Left ventricle myocardium superior (tissue), 1 donor: Measurements from ENCODE around the gene ZC3H4. TPM values are rescaled to one million over a fixed set of nuclear protein-coding genes. Genes with fewer than 3 reads are reported as not detected.

ENCODE experiments used
- ATAC-seq: fragments of 200-7000 bp; cut with Tn5 transposase; one replicate; pipeline ENCODE4 v1.9.1; 2020; ENCODE audit warnings: mild to moderate bottlenecking, moderate library complexity
- DNase-seq: peaks from one replicate; pipeline ENCODE4 v3.0.0-alpha.2; 2020
- intact Hi-C: fragments of 100-400 bp; cut with micrococcal nuclease; formaldehyde crosslinking; loops from one replicate; pipeline ENCODE4 v1.11.0; 2022
- total RNA-seq: library from RNA; stranded (reverse); fragmentation: NEBNext Ultra II Directional; extraction: Animal tissue kit (Norgen Biotek cat#: 25700); gene quantifications from one replicate; pipeline ENCODE4 v1.2.1, GENCODE V29; 2021
- donor health status: DM: no; HTN: yes; CAD: no; lungs with severe emphysema.

ZC3H4 gene
- total RNA-seq, 1 donor from 2014 or later: 22.1 TPM

DNA sequence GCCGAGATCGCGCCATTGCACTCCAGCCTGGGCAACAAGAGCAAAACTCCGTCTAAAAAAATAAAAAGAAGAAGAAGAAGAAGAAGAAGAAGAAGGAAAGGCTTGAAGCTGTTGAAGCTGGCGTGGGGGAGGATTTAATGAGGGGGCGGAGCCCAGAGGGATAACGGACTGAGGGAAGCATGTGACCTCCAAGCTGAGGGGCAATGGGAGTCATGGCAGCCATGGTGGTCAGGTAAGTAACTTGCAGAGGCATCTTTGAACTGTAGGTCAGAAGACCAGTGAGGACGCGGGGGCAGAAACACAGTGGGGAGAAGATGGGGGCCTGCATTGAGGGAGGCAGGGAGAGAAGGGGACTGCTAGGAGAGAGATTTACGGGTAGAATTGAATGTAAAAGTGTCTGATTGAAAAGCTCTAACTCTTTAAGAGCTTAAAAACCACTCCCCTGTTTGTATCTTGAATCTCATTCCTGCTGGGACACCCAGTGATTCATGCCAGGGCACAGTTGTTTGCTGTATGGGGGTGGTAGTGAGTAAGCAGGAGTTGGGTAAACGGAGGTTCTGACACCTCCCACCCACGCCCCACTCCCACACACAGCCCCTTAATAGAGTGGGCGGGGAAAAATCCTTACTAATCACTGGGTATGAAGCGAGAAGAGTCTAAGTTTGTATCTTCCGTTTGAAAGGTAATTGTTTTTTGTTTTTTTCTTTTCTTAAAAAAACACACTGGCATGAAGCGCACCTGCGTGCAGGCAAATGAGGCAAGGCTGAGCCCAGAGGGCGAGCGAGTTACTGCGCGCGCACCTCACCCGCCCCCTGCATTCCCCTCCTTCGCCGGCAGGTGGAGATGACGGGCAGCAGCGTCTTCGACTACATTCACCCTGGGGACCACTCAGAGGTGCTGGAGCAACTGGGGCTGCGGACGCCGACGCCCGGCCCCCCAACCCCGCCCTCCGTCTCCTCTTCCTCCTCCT is 78.2 kb downstream of the ZC3H4 start:
- intact Hi-C loops: no loop called here
- DNase-seq (peak; percentile 92), ATAC-seq (peak; percentile 95)

DNA sequence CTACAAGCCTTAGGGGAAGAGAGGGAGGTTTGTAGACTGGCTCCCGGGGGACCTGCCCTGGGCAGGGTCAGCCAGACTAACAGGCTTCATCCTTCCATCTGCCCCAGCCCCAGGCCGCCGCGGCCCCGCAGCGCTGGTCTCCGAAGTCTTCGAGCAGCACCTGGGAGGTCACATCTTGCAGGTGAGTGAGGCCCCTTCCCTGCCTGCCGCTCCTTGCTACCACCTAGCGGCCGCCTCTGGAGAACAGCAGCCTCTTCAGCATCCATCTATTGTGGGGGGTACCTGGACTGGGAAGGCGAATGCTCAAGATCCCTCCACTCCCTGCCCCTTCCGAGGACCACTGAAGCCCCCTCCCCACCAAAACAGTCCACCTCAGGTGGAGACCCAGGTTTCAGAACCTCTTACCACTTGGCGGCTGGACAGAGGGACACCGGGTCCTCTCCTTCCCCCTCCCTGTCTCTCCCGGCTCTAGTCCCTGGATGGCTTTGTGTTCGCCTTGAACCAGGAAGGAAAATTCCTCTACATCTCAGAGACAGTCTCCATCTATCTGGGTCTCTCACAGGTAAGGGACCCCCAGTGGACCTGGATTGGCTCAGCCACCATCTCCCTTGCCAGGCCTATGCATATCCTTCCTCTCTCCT is 81.3 kb downstream of the ZC3H4 start:
- peak; percentile 59 for DNase-seq
- intact Hi-C loops: no loop called here

DNA sequence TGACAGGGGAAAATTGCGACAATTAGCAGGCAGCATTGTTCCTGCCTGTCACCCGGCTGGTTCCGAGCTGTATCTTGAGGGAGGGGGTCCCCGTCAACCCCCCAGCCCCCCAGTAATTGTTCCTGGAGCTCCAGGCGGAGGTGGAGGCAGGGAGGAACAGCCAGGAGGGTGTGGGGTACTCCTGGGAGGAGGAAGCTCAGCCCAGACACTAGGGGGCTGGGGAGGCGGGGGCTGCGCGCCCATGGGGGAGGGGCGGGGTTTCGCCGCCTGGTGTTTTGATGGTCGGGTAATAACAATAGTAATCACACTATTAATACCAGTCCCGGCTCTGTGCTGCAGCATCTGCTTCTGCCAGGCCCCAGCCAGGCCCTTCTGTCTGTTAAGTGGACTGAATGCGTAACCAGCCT is 85.4 kb downstream of the ZC3H4 start:
- intact Hi-C loops: no loop called here
- ATAC-seq (no peak), DNase-seq (no peak)

More for the DNA sequence above, 81.3 kb downstream of the ZC3H4 start:
- ATAC-seq: peak; percentile 44

DNA sequence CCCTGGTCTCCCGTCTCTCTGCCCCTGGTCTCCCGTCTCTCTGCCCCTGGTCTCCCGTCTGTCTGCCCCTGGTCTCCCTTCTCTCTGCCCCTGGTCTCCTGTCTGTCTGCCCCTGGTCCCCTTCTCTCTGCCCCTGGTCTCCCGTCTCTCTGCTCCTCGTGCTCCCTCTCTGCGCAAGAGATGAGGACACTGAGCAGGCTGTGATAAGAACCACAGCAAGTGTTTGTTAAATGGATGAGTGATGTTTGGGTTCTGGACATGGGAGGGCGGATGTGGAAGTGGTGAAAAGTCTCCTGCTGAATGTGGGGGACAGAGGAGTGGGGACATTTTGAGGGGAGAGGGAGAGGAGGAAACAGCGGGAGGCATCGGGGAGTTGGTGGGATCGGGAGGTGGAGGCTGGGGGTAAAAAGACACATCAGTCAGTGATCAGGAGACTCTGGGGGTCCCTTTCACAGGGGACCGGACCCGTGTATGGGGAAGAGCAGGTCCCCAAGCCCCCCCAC is 85.9 kb downstream of the ZC3H4 start:
- ATAC-seq: no peak
- intact Hi-C loops: no loop called here
- no peak for DNase-seq

DNA sequence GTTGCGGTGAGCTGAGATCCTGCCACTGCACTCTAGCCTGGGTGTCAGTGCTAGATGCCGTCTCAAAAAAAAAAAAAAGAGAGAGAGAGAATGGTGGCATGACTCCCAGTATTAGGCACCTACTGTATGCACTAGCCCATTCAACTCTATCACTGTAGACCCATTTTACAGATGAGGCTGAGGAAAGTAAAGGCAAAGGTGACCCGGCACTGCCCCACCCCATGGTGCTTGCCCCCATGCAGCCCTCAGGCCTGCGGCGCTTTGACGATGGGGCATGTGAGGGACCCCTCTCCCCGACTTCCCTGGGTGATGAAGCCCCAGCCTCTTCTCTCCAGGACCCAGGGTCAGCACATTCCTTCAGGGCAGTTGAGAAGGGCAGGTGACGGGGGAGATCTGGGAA is 86.7 kb downstream of the ZC3H4 start:
- ATAC-seq (no peak), DNase-seq (no peak)
- intact Hi-C loops: no loop called here

DNA sequence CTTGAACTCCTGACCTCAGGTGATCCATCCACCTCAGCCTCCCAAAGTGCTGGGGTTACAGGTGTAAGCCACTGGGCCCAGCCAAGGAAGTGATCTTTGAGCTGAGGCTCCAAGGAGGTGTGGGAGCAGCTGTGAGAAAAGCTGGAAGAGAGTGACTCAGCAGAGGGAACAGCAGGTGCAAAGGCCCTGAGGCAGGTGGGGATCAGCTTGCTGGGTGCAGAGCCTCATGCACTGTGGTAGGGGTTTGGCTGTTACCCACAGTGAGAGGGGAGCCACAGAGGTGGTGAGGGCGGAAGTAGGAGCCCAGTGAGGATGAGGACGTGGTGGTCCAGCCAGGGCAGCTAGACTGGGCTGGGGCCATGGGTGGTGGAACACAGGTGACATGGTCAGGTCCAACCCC is 87.4 kb downstream of the ZC3H4 start:
- no peak for ATAC-seq
- intact Hi-C loops: no loop called here
- no peak for DNase-seq

DNA sequence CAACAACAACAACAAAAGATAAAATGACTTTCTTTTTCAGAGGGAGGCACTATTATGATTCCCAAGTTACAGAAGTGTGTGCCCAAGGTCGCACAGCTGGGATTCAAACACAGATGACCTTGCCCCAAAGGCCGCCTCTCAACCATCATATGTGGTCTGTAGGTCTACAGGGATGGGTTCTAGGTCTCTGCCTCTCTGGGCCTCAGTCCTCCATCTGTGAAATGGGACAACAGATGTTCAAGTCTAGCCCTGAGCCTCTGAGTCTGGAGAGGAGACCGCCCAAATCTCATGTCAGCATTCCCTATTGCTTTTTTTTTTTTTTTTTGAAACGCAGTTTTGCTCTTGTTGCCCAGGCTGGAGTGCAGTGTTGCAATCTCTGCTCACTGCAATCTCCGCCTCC is 89.1 kb downstream of the ZC3H4 start:
- no peak for DNase-seq
- intact Hi-C loops: no loop called here

DNA sequence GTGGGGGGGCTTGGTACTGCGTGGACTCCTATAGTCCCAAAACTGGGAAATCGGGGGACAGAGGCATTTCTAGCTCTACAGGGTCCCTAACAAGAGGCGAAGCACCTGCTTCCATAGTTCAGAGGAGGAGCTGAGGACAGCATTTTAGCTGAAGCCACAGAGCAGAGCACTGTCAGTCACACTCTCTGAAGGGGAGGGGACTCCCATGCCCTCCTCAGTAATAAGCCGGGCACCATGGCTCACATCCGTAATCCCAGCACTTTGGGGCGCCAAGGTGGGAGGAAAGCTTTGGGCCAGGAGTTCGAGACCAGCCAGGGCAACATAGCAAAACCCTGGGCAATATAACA is 90.2 kb downstream of the ZC3H4 start:
- intact Hi-C loops: no loop called here
- DNase-seq (no peak), ATAC-seq (no peak)

More for the DNA sequence above, 89.1 kb downstream of the ZC3H4 start:
- no peak for ATAC-seq

DNA sequence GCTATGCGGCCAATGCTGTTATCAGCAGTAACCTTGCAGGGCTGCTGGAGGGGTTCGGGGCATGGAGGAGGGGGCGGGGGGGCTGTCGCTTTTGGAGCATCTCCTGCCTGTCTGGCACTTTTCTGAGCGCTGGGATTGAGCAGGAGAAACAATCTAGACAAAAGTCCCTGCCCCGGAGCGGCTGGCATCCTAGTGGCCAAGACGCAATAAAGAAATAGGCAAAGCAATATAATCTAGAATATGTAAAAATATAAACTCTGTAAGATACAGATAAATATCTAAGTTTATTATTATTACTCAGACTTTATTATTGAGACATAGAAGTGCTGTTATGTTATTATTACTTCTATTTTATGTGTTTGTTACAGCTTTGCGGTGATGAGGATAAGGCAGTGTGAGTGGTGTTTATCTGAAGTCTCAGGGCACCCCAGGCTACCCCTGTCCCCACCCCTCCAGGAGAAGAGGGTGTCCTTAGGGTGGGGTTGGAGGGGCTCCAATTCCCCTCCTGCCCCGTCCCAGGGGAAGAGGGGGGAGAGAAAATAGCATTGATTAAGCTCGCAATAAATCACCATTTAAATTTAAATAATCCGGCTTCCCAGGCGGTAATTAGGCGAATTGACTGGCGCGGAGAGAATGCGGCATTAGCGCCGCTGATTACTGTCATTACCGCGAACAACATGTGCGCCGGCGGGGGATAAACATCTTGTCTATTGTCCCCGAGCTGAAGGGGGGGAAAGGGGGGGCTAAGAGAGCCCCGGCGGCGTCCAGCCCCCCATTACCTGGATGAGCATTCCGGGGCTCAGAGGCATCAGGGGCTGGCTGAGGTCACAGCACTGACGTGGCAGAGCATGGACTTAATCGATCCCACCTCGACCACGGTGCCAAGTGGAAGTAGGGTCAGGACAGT is 90.8 kb downstream of the ZC3H4 start:
- intact Hi-C loops: no loop called here

DNA sequence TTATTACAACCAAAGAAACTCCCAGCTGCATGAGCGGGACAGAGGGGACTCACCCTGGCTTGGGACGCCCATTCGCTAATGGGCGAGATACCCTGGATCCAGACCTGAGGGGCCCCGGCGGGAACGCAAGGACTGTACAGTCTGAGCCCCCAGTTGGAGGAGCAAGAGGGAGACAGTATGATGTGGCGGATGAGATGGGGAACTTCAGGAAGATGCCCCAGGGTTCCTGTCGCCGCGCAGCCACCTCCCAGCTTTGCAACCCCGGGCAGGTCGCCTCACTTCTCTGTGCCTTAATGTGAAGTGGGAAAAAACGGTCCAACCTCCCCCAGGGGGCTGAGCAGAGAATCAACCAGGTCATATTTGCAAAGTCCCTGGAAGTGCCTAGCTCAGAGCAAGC is 91.4 kb downstream of the ZC3H4 start:
- ATAC-seq (no peak), DNase-seq (no peak)
- intact Hi-C loops: no loop called here

More for the DNA sequence above, 90.8 kb downstream of the ZC3H4 start:
- ATAC-seq (no peak), DNase-seq (no peak)

DNA sequence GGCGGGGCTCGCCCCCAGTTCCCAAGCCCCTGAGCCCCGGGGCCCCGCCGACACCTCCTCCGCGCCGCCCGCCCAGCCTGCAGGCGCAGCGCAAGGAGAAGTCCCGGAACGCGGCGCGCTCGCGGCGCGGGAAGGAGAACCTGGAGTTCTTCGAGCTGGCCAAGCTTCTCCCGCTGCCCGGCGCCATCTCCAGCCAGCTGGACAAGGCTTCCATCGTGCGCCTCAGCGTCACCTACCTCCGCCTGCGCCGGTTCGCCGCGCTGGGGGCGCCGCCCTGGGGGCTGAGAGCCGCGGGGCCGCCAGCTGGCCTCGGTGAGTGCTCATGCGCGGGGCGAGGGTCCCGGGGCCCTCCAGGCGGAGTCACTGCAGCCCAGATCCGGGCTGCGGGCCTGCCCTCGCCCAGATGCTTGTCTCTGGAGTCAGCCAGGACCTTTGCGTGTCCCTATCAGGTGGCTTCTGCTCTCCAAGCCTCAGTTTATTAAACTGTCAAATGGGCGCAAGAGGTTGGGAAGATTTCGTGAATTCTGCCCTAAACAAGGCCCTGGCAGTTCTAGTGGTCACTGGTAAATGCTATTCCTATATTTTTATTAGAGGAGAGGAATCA is 91.9 kb downstream of the ZC3H4 start:
- ATAC-seq (peak; percentile 12), DNase-seq (no peak)
- intact Hi-C loops: no loop called here

DNA sequence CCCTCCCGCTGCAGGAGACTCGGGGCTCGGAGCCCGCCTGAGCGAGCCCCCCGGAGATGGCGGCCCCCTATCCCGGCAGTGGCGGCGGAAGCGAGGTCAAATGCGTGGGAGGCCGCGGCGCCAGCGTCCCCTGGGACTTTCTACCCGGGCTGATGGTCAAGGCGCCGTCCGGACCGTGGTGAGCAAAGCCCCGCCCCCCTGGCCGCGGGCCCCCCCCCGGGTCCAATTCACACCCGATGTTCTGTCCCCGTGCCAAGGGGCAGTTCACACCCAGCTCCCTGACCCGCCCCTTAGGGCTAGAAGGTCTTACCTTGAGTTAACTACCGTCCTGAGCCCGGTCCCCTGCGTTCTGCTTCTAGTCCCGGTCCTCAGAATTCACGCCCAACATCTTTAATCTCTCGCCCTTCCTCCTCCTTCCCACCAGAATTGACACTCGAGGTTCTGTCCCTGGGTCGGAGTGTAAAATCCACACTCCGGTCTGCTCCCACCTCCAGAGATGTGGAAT is 92.5 kb downstream of the ZC3H4 start:
- intact Hi-C loops: no loop called here
- ATAC-seq (peak; percentile 18), DNase-seq (no peak)

DNA sequence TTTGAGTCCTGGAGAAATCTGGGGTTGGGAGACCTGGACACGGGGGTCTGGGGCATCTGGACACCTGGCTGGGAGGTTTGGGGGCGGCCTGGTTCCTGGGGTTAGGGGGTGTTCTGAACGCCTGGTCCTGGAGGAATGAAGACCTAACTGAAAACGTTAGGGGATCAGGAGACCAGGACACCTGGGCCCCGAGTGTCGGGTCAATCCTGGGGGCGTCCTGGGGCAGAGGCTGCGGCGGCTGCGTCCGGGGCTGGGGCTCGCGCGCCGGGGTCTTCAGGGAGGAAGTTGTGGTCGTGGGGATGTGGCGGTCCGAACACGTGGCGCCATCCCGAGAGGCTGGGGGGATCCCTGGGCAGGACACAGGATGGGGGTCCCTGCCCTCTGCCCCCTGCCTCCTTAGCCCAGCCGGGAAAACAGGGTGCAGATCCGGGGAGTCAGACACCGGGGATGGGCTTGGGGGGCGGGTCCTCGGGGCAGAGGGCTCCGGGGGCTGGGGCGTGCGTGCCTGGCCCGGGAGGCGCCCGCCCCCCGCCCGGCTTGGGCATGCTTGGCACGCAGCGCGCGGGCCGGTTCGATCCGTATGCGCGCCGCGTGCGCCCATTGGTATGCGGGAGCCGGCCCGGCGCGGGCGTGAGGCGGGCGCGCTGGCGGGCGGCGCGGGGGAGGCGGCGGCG is 93.3 kb downstream of the ZC3H4 start:
- ATAC-seq (no peak), DNase-seq (no peak)
- intact Hi-C loops: no loop called here

DNA sequence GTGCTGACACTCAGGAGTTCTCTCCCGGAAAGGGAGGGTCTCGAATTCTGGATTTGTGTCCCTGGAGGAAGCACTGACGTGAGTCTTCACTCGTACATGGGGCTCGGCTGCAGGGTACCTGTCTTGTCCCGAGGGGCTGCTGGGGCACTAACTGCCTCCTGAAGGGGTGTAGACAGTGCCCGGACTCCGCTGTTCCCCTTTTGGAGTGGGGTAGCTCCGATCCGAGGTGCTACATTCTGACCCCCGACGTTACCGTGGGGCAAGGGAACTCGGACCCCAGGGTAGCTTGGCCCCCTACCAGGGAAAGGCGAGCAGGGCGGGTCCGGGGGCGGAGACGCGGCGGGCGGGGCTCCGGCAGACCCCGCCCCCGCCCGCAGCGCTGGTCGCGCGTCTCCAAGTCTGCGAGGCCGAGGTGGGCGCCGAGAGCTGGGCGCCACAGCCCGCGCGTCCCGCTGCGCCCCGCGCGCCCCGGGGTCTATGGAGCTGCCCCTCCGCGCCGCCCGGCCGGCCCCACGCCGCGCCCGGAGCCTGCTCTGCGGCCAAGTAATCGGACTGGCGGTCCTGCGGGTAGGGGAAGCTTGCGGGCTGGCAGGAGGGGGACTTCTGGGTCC is 94.0 kb downstream of the ZC3H4 start, which contains the start of gene NPAS1:
Gene NPAS1, plus strand, starts transcription at position 407 of the 611 bp plus-strand sequence. CDS start 1,211 bp downstream, outside the sequence.
- peak; percentile 30 for ATAC-seq
- intact Hi-C loops: no loop called here

DNA sequence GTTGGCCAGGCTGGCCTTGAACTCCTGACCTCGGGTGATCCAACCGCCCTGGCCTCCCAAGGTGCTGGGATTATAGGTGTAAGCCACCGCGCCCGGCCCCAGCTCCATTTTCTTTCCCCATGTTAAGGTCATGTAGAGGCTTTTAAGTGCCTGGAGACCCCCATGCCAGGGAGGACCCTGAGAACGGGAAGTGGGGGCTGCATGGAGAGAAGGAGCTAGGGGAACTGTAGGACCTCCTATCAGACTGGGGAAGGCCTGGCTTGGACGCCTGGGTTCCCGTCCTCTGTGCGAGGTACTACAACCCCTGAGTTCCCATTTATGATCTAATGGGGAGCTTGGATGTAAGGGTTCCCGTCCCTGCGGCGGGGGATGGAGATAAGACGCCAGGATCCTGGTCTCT is 94.7 kb downstream of the ZC3H4 start:
- ATAC-seq (no peak), DNase-seq (no peak)
- intact Hi-C loops: no loop called here

More for the DNA sequence above, 94.0 kb downstream of the ZC3H4 start, which contains the start of gene NPAS1:
- no peak for DNase-seq
